RPMI8226 (cell line): Measurements from ENCODE around the gene KIF24.
"Not testable (repeated sequence)": the region's sequence is repeated elsewhere in the genome, so short reads cannot be mapped to it uniquely, and the experiment has no call there.

Source experiments
- DNase-seq: peaks from one replicate; pipeline ENCODE4 v3.0.0-alpha.2; 2015

The KIF24 gene

DNA sequence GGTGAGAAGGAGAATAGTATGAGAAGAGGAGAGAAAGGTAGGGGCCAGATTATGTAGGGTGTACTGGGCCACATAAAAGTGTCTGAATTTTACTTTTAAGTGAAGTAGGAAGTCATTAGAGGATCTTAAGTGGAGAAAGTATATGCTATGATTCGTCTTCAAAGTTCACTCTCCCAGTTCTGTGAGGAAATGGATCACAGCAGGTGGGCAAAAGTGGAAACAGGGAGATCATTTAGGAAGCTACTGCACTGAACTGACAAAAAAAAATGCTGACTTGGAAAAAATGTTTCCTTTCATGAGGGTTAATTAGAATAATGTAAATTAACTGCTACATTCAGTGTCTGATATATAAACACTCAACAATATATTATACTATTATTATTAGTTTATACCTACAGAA, 2.4 kb downstream of the KIF24 start:
- DNase-seq, result no peak

DNA sequence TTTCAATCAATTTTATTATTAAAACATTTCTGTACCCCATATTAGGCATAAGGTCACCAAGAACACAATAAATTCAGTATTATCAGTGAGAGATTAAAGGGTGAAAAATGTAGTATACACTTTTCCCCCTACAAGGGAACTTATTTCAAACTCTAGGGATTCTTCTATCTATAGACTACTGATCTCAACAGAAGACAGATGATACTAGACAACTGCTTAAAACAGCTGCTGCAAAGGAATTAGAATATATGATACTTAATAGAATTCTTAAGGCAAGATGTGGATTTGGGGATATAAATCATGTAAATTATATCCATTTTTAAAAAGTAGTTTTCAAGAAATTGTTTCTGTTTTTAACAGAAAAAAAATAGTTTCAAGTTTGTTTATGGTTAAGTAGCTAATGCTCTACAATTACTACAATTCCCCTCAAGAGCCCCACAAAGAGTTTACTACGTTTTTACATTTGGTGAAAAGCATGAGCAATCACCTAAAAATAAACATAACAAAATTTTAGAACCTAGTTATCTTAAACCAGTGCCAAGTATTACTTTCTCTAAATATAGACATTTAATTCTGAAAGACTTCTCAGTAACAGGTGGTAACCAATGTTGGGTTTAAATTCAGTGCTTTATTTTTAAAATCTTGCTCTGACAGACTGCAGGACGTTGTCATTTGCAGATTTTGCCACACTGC, 6.0 kb downstream of the KIF24 start:
- DNase-seq, result no peak

DNA sequence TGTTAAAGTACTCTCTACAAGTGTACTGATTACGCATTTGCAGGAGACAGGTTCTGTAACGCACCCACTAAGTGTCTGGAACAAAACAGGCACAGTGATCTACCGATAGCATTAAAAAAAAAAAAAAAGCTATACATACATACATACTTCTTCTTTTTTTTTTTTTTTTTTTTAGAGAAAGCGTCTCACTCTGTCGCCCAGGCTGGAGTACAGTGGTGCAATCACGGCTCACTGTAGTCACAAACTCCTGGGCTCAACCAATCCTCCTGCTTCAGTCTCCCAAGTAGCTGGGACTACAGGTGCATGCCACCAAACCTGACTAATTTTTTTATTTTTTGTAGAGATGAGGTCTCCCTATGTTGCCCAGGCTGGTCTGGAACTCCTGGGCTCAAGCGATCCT, 7.6 kb downstream of the KIF24 start:
- DNase-seq, result no peak

DNA sequence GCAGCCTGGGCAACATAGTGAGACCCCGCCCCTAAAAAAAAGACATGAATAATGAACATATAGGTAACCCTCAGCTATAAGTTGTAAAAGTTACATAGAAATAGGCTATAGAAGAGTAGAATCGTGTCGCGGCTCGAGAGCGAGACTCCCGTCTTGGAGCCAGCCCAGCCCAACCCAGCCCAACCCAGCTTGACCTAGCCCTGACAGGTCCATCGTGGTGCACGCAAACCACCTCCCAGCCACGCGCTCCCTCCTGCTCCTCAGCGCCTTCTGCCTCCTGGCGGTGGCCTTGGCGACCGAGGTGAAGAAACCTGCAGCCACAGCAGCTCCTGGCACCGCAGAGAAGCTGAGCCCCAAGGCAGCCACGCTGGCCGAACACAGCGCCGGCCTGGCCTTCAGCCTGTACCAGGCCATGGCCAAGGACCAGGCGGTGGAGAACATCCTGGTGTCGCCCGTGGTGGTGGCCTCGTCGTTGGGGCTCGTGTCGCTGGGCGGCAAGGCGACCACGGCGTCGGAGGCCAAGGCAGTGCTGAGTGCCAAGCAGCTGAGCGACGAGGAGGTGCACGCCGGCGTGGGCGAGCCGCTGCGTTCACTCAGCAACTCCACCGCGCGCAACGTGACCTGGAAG, 10.8 kb downstream of the KIF24 start:
- no peak for DNase-seq

DNA sequence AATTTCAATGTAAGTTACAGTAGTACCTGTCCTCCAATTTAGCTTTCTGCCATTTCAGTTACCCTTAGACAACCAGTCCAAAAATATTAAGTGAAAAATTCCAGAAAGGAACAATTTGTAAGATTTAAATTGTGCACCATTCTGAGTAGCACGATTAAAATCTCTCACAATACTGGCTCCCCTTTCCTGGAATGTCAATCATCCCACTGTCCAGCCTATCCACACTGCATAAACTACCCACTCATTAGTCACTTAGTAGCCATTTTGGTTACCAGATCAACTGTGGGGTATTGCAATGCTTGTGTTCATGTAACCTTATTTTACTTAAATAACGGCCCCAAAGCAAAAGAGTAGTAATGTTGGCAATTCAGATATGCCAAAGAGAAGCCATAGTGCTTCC, 11.6 kb downstream of the KIF24 start:
- no peak for DNase-seq

DNA sequence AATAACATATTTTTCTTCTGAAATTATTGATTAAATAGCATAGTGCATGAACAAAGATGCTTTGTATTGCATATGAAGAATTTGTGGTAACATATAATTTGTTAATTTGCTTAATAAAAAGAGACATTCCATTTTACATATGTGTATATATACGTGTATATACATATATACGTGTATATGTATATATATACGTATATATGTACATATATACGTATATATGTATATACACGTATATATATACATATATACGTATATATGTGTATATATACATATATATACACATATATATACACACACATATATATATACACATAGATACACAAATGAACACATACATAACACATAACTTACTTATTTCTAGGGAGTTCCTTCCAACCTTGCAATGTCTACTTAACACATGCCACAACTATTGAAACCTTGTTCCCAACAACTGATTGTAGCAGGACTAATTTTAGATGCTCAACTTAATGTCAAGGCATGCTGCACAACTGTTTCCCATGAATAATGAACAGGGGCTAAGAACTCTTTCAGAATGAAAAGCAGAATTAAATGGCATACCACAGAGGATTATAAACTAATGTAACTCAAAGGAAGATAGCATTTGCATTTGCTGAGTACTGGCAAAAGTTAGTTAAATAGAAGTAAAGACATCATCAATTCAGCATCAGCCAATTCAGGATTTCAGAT, 17.4 kb downstream of the KIF24 start:
- DNase-seq, result no peak

DNA sequence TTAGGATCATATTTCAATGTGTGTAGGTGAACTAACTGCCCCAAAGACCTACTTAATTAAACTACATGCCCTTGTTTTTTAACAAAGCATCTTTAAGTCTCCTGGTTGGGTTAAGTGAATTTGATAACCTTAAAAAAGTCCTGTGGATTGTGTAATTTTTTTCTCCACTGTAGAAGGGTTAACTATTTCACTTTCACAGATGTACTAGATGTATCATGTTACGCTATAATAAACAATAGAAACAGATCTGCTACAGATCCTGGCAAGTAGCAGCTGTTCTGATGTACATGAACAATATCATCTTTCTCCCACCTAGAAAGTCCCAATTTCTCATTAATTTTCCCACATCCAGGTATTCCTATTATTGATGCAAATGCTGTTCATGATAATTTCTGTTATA, 18.9 kb downstream of the KIF24 start:
- no peak for DNase-seq

DNA sequence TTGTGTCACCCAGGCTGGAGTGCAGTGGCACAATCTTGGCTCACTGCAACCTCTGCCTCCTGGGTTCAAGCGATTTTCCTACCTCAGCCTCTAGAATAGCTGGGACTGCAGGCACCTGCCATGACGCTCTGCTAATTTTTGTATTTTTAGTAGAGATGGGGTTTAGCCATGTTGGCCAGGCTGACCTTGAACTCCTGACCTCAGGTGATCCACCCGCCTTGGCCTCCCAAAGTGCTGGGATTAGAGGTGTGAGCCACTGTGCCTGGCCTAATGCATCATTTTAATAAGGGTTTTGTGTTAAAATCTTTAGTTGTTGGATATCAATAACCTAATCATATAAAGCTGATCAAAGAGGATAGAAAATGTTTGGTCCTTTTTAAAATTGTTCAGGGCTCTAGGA, 20.8 kb downstream of the KIF24 start:
- DNase-seq, result not testable (repeated sequence)

DNA sequence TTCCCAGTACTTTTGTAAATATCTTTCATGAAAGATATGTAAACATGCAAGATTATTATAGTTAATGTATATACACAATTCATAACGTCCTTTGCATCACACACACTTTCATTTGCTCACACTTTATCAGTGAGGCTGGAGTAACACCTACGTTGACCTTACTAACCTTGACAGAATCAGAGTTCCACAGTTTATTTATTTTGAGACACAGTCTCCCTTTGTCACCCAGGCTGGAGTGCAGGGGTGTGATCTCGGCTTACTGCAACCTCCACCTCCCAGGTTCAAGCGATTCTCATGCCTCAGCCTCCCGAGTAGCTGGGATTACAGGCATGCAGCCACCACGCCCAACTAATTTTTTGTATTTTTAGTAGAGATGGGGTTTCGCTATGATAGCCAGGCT, 28.0 kb downstream of the KIF24 start:
- DNase-seq, result not testable (repeated sequence)

DNA sequence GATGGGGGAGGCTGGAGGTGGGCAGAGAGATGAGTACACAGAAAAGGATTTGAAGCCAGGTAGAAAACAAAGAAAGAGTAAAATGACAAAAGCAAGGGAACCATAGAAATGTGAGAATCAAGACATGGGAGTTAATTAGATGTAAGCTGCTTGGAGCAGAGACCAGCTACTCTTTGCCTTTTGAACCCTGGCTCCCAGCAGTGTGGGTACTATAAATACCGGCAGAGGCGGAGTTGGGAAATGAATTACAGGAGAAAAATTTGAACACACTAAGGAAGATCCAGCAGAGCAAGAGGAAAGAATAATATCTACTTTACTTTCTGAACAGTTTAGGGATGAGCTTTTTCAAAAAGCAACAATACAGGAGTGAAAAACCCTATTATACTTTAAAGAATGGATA, 36.5 kb downstream of the KIF24 start:
- no peak for DNase-seq

DNA sequence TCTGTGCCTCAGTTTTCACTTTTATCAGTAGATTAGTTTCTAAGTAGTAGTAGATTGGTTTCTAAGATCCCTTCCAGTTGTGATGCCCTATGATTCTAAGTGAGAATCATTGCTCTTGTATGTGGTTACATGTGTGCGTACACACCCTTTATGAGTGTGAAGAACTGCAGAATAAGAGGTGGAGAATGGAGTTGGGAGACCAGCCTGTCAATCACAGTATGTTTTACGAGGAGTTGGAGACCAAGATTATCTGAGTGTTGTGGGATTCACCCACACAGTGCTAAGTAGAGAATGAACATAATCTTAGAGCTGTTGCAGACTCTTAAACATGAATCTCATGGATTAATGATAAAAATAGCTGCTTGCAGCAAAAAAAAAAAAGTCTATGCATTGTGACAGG, 37.6 kb downstream of the KIF24 start:
- no peak for DNase-seq

DNA sequence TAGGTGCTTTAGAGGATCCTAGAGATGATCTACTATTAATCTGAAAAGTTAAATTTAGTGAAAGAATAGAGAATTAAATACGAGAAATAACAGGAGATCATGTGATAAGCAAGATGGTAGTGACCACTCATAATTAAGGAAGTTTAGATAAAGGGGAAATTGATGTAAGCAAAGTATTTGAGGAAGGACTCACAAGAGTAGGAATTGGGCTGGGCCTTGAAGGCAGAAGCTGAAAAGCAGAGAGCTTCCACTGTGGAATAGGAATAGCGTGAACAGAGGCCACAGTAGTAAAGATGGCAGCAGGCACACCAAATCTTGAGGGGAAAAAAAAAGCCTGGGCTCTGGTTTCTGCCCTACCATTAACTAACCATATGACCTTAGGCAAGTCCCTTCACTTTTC, 38.0 kb downstream of the KIF24 start:
- DNase-seq, result no peak

DNA sequence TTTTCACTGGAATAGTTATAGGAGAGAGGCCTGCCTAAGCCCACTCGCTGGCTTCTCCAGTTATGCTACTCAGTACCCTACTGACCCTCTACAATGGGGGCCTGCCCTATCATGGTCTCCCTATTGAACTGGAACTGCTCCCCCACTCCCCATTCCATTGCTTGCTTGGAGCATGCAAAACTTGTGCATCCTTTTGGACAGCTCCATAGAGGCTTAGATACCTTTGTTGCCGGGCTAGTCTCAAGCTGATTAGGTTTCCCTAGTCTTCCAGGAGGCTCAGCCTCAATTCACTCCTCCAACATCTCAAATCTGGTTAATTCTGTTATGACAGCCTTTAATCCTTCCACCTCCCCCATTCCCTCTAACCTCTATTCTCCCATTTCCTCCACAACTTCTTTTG, 39.9 kb downstream of the KIF24 start:
- DNase-seq, result no peak

DNA sequence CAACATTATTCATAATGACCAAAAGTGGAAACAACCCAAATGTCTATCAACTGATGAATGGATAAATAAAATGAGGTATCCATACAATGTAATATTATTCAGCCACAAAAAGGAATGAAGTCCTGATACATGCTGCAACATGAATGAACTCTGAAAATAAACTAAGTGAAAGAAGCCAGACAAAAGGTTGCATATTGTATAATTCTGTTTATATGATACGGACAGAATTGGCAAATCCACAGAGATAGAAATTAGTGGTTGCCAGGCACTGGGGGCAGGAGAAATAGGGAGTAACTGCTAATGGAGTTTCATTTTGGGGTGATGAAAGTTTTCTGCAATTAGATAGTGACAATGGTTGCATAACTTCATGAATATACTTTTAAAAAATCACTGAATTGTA, 47.0 kb downstream of the KIF24 start:
- DNase-seq, result no peak

DNA sequence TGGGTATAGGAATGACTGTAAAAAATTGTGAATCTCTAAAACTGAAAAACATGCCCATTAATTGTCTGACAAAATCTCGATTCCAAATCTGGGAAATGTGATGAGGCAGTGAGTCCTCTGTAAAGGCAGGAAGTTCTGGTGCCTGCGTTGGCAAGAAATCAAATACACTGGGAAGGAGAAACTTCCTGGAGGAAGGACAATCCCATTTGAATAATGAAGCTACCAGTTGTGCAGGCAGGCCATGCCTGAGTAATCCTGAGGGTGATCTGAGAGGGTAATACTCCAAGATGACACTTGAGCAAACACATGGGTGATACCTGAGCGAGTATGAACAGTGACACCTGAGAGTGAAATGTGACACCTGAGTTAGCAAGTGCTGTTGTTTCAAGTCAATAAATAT, 49.7 kb downstream of the KIF24 start:
- DNase-seq, result no peak
